Gastrocnemius medialis (tissue), 4 donors: ENCODE measurements around the gene PCSK5.

ENCODE experiments used
- CTCF ChIP-seq, 5 experiments: fragments of 450-650 bp in 3 of 5; fragments of 200-600 bp in 2 of 5; sonication (generic) in 2 of 5; IDR thresholded peaks in 4 of 5; conservative IDR thresholded peaks in 1 of 5; 1 replicate in 4 of 5; 2 replicates in 1 of 5; pipeline ENCODE4 v1.5.1; 2016 to 2019; ENCODE audit warnings: antibody characterized with exemption in 5 of 5, mild to moderate bottlenecking in 3 of 5, moderate library complexity in 3 of 5
- POLR2A ChIP-seq, 2 donors: fragments of 450-650 bp; IDR thresholded peaks; one replicate each; pipeline ENCODE4 v1.6.1; 2017; ENCODE audit warnings: antibody characterized with exemption in 2 of 2, mild to moderate bottlenecking in 2 of 2, moderate library complexity in 2 of 2

DNA sequence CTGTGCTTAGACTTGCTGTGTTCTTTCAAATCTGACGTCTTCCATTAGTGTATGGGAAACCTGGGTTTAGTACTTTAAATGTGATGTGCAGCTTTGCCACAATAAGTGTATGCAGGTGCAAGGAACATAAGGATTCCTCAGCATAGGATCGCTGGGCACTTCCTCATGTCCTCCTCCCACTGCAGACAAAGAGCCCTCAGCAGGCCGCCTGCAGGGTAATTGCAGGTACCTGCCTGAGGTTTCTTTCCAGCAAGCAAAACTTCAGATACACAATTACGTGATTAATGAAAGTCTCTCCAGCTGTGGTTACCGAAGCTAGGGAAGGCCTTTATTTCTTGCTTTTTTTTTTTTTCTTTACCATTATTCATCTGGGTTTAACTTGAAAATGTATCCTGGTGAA, 270.6 kb downstream of the PCSK5 start:
- TF ChIP-seq CTCF (IDR thresholded peaks at IDR 0.05 in 4 of 5, conservative IDR thresholded peaks at IDR 0.05 in 1 of 5), result no peak
- TF ChIP-seq POLR2A (IDR thresholded peaks at IDR 0.05), result no peak
